GM12865 (cell line): ENCODE data around the gene EBPL.

Source experiments
- DNase-seq: peaks from one replicate; pipeline ENCODE4 v3.0.0; 2010; ENCODE audit warnings: low read depth
- H3K4me3 ChIP-seq: 2 replicates; pipeline ENCODE4 v1.5.1; 2011; ENCODE audit warnings: mild to moderate bottlenecking, low read depth, low read length, control low read depth
- TF ChIP-seq, protein P1 (sequence below): IDR thresholded peaks from 2 replicates; pipeline ENCODE4 v1.5.1; 2011; ENCODE audit warnings: low read length, control low read depth, low read depth, inconsistent platforms; ENCODE audit not compliant: insufficient read depth; ENCODE audit errors: missing control alignments

The EBPL gene

DNA sequence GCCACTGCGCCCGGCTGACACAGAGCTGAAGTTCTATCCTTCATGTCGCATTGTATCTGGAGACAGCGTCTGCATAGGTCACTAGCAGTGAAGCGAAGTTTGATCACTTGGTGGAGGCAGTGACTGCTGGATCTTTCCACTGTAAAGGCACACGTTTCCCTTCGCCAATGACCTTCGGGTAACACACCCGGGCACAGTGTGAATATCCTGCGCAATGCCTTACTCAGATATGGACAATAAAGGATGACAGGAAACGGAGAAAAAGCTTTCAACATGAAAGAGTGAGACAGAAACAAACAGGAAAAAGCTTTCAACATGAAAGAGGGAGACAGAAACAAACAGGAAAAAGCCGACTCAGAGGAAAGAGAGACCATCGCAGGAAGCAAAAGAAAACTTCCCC, 45.8 kb downstream of the EBPL start:
- DNase-seq = no peak
- no peak overlapping the region for H3K4me3 ChIP-seq
- TF ChIP-seq, protein P1, sequence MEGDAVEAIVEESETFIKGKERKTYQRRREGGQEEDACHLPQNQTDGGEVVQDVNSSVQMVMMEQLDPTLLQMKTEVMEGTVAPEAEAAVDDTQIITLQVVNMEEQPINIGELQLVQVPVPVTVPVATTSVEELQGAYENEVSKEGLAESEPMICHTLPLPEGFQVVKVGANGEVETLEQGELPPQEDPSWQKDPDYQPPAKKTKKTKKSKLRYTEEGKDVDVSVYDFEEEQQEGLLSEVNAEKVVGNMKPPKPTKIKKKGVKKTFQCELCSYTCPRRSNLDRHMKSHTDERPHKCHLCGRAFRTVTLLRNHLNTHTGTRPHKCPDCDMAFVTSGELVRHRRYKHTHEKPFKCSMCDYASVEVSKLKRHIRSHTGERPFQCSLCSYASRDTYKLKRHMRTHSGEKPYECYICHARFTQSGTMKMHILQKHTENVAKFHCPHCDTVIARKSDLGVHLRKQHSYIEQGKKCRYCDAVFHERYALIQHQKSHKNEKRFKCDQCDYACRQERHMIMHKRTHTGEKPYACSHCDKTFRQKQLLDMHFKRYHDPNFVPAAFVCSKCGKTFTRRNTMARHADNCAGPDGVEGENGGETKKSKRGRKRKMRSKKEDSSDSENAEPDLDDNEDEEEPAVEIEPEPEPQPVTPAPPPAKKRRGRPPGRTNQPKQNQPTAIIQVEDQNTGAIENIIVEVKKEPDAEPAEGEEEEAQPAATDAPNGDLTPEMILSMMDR = no peak

DNA sequence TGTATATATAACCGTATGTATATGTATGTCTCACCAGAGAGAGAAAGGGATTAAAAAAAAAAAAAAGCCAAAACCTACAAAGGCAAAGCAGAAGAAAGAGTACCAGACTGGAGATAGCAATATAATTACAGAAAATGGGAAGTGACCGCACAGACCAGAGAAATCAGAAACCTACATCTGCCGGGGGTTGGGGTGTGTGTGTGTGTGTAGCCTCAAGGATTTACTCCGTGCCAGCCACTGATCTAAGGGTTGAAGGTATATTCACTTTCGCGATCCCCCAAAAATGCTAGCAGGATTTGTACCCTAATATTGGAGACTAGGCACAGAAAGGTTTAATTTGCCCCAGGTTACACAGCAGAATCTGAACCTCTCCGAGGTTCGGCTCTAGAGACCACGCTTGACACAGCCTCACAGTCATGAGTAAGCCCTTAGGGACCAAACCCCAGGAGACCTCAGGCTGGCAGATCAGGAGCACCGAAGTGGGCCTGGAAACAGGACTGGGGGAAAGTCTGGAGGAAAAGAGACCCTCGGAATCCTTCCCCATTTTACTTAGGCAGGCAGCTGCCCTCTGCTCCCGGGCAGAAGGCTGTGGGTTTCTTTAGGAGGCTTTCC, 48.1 kb downstream of the EBPL start:
- peak; percentile 16 for DNase-seq
- H3K4me3 ChIP-seq = no peak overlapping the region
- TF ChIP-seq, protein P1 = no peak

DNA sequence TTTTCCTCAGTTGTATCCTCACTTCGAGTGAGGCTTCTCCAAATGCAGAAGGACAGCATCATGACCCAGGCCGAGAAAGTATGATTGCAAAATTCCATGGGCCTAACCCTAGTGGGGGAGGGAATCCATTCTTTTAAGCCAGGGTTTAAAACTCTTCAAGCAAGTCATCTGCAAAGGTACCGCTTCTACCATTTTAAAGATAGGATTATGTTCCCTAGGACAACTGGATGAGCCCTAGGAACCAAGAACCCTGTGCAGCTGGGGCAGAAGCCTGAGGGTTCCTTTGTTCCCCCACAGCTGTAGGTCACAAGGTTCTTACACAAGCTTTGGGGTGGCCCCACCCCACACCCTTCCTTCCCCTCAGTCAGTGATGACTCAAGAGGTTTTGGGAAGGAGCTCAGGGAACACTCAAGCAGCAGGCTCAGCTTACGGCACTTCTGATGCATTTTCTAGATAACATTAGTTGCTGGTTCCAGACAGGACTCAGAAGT, 49.4 kb downstream of the EBPL start:
- TF ChIP-seq, protein P1 = no peak
- DNase-seq = no peak
- no peak overlapping the region for H3K4me3 ChIP-seq

DNA sequence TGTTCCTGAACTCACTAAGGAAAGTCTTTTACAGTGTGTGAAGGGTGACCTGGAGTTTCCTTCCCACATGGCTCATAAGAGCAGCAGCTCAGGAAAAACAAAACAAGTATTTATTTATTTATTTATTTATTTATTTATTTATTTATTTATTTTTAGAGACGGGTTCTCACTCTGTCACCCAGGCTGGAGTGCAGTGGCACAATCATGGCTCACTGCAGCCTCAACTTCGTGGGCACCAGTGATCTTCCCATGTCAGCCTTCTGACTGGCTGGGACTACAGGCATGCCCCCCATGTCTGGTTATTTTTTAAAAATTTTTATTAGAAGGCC, 52.6 kb downstream of the EBPL start:
- TF ChIP-seq, protein P1 = no peak
- DNase-seq = no peak

DNA sequence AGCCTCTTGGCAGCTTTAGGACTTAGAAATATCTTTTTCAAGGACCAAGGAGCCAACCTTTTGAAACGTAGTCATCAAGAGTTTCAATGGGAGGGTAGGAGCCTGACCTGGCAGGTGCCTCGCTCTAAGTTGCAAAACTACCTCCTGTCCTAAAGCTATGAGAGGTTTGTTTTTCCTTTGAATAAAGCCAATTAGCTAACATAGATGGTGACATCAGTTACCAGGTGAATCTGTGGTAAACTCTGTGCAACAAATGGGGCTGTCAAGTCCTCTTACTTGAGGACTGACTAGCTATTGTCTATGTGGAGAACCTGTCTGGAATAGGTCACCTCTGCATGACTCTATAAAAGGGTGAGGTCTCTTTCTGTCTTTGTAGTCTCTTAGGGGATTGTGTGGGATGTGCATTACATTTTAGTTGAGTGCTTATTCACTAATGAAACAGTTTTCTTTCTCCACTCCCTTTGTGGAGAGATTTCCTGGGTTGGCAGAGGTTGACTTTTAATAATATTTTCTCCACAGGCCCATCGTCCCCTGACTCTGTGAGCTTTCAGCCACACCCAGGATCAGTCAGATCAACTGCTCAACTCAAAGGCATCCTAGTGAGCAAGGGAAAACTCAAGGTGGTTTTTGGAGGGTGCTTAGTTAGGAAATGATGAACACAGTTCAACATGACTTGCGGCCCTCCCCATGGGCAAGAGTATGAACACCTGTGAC, 53.1 kb downstream of the EBPL start:
- H3K4me3 ChIP-seq = no peak overlapping the region
- TF ChIP-seq, protein P1 = no peak
- no peak for DNase-seq

More for the DNA sequence above, 52.6 kb downstream of the EBPL start:
- no peak overlapping the region for H3K4me3 ChIP-seq

DNA sequence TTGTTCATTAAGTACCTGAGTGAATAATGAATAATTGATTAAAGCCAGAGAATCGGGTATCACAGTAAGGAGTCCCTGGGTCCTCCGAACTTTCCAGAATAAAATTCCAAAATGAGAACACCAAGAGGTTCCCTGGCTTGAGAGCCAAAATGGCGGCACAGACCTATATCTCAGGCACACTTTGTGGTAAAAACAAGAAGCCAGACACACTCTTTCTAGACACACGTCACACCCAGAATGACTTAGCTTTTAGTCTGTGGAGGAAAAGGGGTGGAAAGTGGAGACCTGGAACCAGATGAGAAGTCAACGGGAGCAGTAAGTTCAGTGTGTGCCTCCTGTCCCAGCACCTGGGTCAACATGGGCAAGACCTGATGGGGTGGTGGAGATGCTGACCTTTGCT, 54.6 kb downstream of the EBPL start:
- TF ChIP-seq, protein P1 = no peak
- DNase-seq = no peak
- H3K4me3 ChIP-seq = no peak overlapping the region
